ENCODE results near the gene ANKH.

The ANKH gene

DNA sequence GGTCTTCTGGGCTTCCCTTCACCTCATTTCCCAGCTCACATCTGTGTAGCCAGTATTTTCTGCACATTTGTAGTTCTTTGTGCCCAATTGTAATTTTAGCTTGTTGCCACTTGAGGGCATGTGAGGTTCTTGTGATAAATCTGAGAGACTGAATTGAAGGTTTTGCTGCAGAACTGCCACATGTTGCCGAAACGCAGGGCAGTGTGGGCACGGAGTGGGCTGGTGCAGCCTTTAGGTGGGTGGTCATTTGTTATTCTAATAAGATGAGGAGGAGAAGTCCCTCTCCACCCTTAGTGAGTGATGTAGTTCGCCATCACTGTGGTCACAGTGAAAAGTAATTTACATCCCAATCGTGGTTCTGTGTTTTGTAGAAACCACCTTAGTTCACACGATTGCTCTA is 185.8 kb downstream of the ANKH start:
- no peak for DNase-seq (ENCODE audit: low read depth in 2 of 2)

DNA sequence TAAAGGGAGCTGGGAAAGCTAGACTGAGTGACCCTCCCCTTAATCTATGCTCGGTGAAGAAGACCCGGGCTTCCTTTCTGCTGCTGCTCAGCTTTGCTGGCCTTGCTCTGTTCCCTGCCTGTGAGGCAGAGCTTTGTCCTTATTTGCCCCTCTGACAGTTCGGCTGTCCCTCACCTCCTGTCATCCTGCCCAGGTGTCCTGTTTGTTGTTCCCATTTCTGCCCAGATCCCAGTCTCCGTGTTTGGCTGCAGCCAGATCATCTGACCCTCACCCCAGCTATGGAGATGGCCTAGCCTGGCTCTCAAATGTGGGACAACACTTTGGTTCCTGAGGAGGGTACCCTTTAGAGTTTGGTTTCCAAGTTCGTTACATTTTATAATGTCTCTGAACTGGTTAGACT is 186.8 kb downstream of the ANKH start:
- DNase-seq (ENCODE audit: low read depth in 2 of 2), result no peak

DNA sequence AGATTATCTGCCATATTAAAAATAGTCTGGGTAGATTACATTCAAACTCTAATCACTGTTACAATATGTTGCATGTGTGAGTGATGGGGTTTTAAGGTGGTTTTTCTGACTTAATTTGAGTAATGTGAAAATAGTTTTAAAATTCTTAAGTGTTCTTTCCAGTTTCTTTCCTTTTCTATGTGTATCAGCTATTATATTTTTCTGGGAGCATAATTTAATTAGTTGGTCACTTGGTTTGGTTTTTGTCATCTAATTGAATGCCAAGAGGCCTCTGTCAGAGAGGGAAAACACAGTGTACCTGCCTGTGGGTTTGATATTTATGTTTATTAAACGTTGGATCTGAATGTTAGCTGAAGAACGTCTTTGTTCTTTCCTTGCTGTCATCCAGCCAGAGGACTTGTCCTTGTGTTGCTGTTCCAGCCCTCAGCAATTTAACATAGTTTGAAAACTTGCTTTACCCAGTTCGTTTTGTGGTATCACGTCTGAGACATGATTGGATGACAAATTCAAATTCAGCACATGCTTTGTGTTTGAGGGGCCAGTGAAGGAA is 187.6 kb downstream of the ANKH start:
- DNase-seq (ENCODE audit: low read depth in 2 of 2), result no peak

DNA sequence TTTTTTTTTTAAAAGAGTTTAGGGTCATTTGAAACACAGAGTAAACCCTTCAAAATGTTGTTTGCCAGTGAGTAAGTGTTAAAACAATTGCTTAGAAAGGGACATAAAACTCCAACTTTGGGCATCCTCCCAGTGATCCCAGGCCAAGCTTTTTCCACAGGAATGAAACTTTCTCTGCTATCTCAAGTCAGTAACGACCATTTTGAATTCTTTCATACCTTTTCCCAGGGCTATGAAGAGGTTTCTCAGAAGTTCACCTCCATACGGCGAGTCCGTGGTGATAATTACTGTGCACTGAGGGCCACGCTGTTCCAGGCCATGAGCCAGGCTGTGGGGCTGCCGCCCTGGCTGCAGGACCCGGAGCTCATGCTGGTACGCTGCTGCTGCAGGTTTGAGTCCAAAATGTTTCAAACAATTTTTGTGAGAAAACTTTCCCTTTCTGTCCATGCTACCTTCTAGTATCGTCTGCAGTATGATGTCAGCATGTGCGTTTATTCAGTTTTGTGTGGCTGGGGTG is 190.3 kb downstream of the ANKH start:
- no peak for DNase-seq (ENCODE audit: low read depth in 2 of 2)

DNA sequence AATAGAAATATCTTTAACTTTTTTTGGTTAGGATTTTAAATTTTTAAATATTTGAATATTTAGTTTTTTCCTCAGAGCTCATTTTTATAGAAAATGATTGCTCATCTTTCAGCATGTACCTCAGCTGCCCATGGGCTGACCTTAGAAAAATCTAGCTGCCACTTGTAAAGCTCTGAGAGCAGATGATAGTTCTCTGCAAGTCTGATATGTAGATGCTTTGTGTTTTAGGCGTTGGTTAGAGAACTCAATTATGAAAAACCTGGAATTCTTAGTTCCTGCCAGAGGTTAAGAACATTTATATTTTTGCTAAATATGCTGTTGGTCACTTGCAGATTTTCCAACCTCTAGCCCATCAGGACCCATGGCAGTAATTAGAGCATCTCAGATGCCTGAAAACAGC is 192.0 kb downstream of the ANKH start:
- DNase-seq (ENCODE audit: low read depth in 2 of 2), result no peak

DNA sequence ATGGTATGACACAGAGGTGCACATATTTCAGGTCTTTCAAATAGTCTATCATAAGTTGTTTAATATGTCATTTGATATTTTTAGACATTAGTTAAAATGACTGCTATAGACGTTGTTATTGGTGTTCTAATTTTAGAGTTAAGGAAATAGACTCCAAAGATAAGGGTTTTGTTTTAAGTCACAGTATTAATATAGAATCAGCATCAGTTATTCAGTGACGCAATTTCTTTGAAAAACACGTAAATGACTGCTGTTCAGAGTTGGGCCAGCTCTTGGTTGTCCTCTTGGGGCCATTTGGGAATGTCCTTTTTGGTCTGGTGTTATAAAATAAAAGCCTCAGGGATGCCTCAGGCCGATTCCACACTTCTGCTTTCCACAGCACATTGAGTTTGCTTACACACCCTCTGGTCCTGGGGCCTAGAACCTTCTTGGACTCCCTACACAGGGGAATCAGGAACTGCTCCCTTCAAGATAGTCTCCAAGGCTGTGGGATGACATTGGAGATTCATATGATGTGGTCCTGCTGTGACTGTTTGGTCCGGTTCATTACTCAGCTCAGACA is 192.7 kb downstream of the ANKH start:
- no peak for DNase-seq (ENCODE audit: low read depth in 2 of 2)

DNA sequence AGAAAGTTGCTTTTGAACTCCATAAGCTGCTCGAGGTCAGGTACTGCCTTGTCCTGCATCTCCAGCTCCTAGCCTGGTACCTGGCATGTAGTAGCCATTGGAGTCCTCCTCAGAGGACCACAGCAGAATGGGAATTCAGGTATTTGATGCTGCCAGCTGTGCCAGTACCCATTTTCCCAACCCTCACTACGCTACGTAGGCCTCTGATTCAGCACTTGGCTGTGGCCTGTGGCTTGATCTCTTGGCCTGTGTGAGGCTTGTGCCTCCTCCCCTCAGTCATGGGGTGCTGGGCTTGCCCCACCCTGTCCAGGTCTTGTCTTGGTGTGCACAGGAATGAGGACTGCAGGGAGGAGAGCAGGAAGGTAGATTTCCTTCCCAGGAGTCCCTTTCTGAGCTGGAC is 195.3 kb downstream of the ANKH start:
- DNase-seq (ENCODE audit: low read depth in 2 of 2), result no peak

DNA sequence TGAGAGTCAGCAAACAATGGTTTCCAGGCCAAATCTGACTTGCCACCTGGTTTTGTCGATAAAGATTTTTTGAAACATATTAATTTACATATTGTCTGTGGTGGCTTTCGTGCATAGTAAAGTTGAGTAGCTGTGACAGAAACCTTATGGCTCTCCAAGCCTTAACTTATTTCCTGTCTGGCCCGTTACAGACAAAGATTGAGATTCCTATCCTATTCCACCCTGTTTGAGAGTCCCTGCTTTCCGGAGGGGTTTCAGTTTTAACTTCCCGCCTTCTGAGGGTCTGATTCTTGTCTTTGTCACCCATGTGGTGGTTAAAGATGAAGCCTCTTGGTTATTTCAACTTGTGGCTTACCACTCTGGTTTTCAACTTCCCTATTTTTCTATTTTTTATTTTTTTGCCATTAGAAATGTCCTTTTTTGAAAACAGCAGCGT is 195.7 kb downstream of the ANKH start:
- DNase-seq (ENCODE audit: low read depth in 2 of 2), result no peak

DNA sequence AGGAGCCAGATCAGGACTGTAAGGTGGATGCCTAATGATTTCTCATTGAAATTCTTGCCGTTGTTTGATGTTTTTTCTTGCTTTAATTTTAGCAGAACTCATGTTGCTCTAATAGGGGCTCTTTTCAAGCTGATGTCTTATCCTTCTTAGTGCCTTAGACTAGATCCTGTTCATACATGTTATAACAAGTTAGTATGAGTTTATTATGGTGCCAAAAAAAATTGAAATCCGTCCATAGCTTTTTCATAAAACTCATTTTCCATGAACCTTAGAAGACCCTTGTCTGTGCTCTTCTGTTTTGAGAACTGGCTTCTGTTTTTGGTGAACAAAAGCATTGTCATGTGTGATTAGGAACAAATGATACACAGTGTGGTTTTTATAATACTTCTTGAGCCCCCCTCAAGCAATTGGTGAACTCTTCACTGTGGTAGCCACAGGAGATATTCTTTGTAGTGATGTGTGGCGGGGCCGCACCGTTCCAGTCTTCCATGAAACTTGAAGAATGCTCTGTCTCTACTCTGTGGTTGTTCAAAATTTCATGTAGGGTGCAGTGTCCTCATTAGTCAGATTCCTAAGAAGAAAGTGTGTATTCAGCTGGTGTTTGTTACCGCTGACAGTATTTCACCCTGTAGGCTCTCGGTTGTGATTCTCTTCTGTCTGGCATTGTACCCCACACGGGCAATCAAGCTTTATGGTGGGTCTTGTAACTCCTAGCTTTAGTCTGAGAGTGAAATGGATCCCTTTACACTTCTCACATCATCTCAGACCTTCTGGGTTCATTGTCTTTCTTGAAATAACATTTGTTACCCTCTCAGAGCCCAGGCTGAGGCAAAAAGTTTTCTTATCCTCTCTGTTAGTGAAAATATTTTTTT is 196.4 kb downstream of the ANKH start:
- DNase-seq (ENCODE audit: low read depth in 2 of 2), result no peak

DNA sequence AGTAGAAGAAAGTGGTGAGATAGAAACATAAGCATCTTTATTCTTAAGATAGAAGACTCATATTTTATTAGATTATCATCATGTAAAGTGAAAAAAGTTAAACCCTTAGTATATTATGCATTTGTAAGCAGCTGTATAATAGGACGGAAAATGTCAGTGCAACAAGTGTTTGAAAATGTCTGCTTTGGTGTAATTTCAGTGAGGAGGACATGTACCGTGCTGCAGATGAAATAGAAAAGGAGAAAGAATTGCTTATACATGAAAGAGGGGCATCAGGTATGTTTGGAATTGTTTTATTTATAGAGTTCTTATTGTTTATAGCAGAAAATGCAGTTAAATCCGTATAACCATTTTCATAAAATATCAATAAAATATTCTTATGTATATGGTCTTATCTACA is 198.1 kb downstream of the ANKH start:
- no peak for DNase-seq (ENCODE audit: low read depth in 2 of 2)

DNA sequence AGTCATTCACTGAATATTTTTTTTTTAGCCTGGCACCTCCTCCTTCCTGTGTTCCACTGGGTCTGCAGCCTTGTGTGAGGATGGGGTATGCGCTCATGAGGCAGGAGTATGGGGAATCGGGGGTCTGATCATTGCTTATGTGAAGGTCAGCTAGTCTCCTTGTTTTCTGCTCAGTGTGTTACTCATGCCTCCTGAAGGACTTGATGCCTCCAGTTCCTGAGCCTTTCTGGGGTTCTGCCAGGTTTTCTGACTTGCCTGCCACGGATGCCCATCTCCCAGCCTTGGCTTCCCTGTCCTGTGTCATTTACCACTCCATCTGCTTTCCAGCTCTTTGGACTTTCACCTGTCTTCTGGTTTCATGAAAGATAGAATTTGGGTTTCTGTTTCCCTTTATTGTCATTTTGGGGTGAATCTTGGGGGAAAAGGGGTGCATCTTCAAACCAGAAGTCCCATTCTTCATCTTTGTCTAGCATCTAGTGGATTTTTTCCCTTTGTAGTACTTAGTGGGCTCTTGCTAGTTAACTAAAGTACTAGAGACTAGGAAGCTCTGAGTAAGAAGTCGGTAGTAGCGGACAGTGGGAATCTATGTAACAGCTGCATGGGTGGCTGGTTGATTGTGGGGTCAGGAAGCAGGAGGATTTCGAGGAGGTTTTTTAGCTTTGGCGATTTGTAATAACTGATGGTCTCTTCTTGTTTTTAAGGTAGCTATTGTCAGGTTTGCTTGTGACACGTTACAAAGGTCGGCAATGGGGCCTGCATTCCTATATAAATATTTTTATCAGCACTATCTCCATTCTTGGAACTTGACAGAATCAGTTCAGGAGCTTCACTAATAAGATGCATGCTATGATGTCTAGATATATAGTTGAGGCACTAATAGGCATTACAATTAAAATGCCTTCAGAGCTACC is 198.8 kb downstream of the ANKH start:
- DNase-seq (ENCODE audit: low read depth in 2 of 2), result no peak

DNA sequence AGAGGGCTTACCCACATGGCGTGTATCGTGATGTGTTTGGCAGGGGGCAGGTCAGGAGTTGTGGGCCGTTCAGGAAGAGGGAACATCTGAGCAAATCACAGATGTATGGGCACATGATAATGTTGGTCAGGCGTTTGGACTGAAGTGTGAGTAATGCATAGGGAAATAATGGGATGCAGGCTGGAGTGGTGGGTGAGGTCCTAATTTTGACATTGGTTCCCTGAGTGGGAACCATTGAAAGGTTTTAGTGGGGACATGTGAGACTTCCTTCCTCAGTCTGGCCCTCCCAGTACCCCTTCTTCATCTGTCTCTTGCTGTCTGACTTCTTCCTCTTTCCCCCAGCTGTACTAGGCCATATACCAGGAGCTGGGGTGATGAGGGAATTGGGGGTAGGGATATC is 199.5 kb downstream of the ANKH start:
- no peak for DNase-seq (ENCODE audit: low read depth in 2 of 2)

DNA sequence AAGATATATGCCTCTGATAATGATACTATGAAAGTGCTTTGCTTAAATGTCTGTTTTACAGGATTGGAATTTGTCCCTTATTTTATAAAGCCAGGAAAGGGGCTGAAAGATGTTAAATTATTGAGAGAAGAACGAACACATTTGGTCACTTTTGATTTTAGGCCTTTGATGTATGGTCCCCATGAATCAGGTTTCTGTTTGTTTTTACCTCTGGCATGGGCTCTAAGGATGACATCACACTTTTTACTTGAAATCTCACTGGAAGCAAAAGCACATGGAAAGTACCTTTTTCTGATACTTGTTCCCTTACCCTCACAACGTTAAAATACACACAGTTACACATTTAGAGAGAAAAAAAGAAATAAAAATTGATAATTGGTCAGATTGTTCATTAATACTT is 200.2 kb downstream of the ANKH start:
- DNase-seq (ENCODE audit: low read depth in 2 of 2), result no peak

DNA sequence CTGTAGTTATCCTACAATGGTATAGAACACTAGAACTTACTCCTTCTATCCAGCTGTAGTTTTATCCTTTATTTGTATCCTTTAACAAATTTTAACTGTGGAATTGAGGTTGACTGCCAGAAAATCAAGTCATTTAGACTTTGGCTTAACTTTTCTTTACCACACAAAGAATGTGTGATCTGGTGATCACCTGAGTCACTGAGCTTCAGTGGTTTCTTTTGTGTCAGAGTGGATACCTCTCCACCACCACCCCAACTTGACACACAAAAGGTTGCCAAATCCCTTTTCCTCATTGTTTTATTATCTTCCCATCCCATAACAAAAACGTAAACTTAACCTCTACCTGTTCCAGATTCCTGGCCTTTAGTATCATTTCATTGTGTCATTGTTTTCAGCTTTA is 201.6 kb downstream of the ANKH start:
- no peak for DNase-seq (ENCODE audit: low read depth in 2 of 2)

DNA sequence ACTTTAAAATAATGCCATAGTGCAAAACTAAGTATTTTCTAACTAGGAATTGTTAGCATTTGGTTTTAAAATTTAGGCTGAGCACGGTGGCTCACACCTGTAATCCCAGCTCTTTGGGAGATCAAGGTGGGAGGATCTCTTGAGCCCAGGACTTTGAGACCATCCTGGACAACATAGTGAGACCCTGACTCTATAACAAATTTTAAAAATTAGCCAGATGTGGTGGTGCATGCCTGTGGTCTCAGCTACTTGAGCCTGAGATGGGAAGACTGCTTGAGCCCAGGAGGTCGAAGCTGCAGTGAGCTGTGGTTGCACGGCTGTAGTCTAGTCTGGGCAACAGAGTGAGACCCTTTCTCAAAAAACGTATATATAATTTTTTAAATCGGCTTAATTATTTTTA is 202.2 kb downstream of the ANKH start:
- DNase-seq (ENCODE audit: low read depth in 2 of 2), result no peak

DNA sequence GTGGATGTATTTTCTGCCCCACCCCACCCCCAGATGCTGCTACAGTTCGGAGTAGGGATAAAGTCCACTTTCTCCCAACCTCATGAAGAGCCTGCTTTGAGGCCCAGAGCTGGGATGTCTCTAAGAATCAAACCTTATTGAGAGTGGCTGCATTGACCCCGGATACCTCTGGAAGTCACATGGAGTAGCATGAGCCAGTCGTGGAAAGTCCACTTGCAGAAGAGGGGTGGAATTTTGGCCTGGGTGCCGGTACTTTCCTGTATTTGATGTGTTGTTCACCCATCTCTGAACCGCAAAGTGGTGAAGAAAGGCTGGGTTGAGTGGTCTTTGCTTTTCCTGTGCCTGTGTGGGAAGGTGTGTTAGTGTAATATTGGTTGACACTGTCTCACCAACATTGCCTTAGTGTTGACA is 203.4 kb downstream of the ANKH start:
- DNase-seq (ENCODE audit: low read depth in 2 of 2), result no peak

DNA sequence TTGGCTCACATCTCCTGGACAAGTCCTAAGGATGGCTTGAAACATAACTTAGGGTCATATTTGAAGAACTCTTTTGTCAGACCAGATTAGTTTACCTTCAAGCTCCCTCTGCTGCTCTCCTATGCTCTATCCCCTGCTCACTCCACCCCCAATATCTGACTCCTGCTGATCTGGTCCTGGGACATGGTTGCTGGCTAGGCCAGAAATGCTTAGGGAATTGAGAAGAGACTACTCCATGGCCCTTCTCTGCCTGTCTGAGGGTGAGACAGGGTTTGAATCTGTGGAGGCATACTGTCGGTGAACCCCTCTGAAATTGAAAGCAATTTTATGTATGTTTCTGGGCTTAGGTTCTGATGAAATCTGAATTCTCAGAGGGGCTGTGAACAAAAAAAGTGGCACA is 203.8 kb downstream of the ANKH start:
- DNase-seq (ENCODE audit: low read depth in 2 of 2), result no peak

DNA sequence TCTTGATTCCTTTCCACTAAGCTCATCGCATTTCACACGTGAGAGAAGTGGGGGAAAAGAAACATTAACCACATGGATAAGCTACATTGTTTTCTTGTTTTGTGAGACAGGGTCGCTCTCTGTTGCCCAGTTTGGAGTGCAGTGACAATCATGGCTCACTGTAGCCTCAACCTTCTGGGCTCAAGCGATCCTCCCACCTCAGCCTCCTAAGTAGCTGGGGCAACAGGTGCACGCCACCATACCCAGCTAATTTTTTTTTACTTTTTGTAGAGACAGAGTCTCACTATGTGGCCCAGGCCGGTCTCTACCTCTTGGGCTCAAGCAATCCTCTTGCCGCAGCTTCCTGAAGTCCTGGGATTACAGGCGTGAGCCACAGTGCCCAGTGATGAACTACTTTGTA is 204.3 kb downstream of the ANKH start:
- DNase-seq (ENCODE audit: low read depth in 2 of 2), result no peak

DNA sequence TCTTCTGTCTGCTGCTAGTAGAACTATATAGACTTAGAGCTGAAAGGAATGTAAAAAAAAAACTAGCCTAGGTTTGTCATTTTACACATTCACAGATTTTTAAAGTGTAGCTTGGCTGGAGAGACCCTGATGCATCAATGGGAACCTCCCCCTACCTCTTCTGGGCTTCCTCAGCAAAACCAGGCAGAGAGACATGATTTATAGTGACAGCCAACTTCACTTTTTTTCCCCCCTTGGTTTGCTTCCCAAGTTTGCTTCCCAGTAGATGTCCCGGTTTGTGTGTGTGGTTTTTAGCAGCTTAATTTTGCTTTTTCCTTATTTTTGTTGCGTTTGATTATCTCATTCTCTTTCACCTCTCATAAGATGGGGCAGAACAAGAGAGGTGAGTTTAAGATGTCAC is 205.2 kb downstream of the ANKH start:
- DNase-seq (ENCODE audit: low read depth in 2 of 2), result no peak

DNA sequence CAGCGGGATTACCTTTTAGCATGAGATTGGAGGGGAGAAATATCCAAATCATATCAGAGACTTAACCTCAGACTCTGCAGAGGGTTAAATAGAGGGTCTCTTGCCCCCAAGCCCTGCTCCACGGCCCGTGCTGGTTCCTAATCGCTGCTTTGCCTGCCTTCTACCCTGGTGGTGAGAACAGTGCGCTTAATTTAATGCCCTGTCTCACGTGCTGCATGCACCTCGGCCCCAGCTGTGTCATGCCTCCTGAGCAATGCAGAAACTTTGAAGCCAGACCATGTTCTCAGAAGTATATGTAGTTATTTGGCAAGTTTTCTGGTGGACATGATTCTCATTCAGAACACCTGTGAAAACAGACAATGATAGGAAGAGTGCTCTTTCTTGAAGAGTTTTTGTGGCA is 205.6 kb downstream of the ANKH start:
- DNase-seq (ENCODE audit: low read depth in 2 of 2), result no peak

DNA sequence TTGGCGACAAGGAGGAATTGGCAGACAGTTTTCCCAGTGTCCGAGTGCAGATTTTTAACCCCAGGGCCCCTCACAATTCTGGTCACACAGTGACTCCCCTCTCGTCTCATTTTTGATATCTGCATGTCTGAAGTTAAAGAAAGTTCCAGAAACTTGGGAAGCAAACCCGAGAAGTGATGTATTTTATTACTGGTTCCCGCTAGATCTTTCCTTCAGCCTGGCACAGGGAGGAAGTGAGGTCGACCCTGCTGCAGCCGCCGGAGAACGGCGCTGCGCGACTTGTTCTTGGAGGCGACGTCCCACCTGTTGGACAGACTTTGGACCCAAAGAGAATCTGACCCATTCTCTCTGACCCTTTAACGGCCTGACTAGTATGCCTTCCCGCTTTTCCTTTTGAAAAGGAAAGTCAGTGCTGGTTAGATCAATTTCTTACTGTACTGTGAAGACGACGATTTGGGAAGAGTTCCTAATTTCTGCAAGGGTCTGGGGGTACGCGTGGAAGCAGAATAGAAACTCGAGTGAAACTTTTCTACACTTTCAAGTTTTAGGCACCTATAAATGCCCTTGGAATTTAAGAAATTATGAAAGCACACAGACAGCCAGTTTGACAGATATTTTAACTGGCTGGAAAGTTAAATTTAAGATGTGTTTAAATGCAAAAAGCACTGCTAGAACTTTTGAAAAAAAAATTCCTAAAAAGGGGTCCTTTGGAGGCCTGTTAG is 206.3 kb downstream of the ANKH start:
- no peak for DNase-seq (ENCODE audit: low read depth in 2 of 2)

All from stimulated activated CD8-positive, alpha-beta memory T cell treated with anti-CD3 and anti-CD28 coated beads, Interleukin-7, amount 100 ng/mL, for 1 hour (primary cell).